Large intestine (tissue), 3 donors: Measurements from ENCODE around the gene SMS. TPM values are rescaled to one million over a fixed set of nuclear protein-coding genes. Genes with fewer than 3 reads are reported as not detected.
A peak's percentile ranks its signal among the peaks of the same experiment; 100 is the strongest.

Experiments
- DNase-seq, 2 donors: peaks; one replicate each; pipeline versions ENCODE4 v3.0.0 to v3.0.0-alpha.2; 2013
- H3K27ac ChIP-seq: one replicate; pipeline ENCODE4 v1.5.1; 2013; ENCODE audit warnings: low read length
- H3K27me3 ChIP-seq: 2 replicates; pipeline ENCODE4 v1.6.1; 2013; ENCODE audit warnings: low read length; ENCODE audit not compliant: control insufficient read depth, insufficient read depth
- H3K36me3 ChIP-seq: 2 replicates; pipeline ENCODE4 v1.6.1; 2013; ENCODE audit warnings: low read length; ENCODE audit not compliant: control insufficient read depth, insufficient read depth
- H3K4me1 ChIP-seq: one replicate; pipeline ENCODE4 v1.6.1; 2013; ENCODE audit warnings: low read length; ENCODE audit not compliant: control insufficient read depth, insufficient read depth
- H3K4me3 ChIP-seq: one replicate; pipeline ENCODE4 v1.5.1; 2013; ENCODE audit warnings: low read length
- H3K9me3 ChIP-seq: one replicate; pipeline ENCODE4 v1.6.1; 2013; ENCODE audit warnings: mild to moderate bottlenecking, low read depth, low read length, moderate library complexity; ENCODE audit not compliant: control insufficient read depth
- WGBS: methylation state at CpG from one replicate; pipeline ENCODE4 v1.1.5; 2013; ENCODE audit warnings: low lambda C conversion rate; ENCODE audit not compliant: insufficient coverage; 5-methylcytosine and 5-hydroxymethylcytosine counted together
- polyA plus RNA-seq: library from polyadenylated mRNA; unstranded; fragments of 120-200 nt; gene quantifications from one replicate; pipeline ENCODE4 v1.2.1, GENCODE V29; 2013

Gene SMS
- polyA plus RNA-seq, 1 donor, result 87.3 TPM

DNA sequence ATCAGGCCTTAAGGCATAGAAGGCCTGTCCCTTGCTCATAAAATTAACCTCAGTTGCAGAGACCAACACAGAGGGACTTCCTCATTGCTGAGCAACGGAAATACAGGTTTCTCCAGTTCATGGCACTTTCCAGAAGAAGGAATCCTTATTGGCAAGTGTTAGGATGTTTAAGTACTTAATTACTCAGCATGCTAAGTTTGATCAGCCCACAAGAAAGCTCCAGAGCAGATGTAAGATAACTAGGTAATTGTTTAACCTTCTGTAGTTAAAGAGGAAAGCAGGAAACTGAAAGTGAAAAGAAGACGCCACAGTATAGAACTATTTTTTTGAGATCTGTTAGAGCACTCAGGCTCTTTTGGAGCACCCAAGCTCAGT lies 33.5 kb downstream of the SMS start:
- H3K27ac ChIP-seq, result peak overlapping the region; percentile 81
- no CpG with 5 or more reads among the region's 2 CpGs for WGBS
- DNase-seq, result peak; percentile 68 to 86

DNA sequence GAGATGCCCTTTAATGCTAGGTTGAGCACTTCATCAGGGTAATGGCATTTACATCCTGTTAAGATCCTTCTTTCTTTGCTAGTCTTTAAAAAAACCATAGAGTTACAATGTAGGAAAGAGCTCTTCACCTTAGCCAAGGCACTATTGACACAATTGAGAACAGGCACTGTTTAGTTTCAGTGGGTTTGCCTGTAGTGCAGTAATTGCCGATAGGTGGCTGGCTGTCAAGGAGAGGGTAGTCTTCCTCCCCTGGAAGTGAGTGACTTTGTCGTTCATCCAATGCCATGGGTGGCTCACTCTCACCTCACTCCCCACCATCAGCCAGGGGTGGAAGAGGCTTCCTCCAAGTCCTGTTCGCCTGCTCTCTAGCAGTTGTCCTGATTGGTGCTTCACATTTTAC lies 34.7 kb downstream of the SMS start:
- Histone ChIP-seq H3K4me1 (peaks cover 35% of the 10 kb centered on the region), H3K9me3 (no peaks in the 10 kb centered on the region), H3K27me3 (no peaks in the 10 kb centered on the region), H3K36me3 (peaks cover 11% of the 10 kb centered on the region), H3K4me3 (no peak overlapping the region), H3K27ac (no peak overlapping the region)
- no CpG with 5 or more reads among the region's 3 CpGs for WGBS
- DNase-seq, result no peak

More for the DNA sequence above, 33.5 kb downstream of the SMS start:
- no peak overlapping the region for H3K4me3 ChIP-seq
- no peaks in the 10 kb centered on the region for H3K27me3 ChIP-seq
- H3K9me3 ChIP-seq, result no peaks in the 10 kb centered on the region
- H3K36me3 ChIP-seq, result peaks cover 19% of the 10 kb centered on the region
- H3K4me1 ChIP-seq, result peaks cover 35% of the 10 kb centered on the region

DNA sequence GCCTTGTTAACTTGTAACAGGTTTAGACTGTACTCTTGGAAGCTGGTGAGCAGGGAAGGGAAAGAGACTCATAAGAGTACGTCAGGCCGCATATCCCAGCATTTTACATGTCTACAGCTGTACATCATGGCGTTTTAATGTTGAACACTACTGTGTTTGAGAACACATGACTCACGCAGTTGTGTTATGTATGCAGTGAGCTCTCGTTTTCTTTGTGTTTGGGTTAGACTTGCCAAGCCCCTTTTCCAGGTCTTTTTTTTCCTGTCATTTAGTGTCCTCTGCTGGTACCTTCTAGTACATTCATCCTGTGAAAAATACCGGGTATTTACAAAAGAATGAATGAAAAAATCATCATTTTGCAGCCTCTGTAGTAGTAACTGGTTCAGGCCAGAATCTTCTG lies 35.3 kb downstream of the SMS start:
- no peak overlapping the region for H3K27ac ChIP-seq
- H3K4me3 ChIP-seq, result no peak overlapping the region
- H3K36me3 ChIP-seq, result peaks cover 11% of the 10 kb centered on the region
- no peak for DNase-seq
- H3K4me1 ChIP-seq, result peaks cover 35% of the 10 kb centered on the region
- H3K27me3 ChIP-seq, result no peaks in the 10 kb centered on the region
- WGBS, result no CpG with 5 or more reads among the region's 6 CpGs
- no peaks in the 10 kb centered on the region for H3K9me3 ChIP-seq

DNA sequence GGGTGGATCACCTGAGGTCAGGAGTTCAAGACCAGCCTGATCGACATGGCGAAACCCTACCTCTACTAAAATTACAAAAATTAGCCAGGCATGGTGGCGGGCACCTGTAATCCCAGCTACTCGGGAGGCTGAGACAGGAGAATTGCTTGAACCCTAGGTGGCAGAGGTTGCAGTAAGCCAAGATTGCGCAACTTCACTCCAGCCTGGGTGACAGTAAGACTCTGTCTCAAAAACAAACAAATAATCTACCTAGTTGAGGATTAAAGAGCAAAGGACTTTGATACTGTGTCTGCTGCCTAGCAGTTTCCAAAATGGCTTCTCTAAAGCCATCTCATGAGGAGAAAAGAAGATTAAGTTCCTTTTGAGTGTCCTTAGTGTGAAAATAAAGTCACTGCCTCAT lies 37.8 kb downstream of the SMS start:
- Histone ChIP-seq H3K27ac (no peak overlapping the region), H3K36me3 (peaks cover 11% of the 10 kb centered on the region), H3K9me3 (no peaks in the 10 kb centered on the region), H3K27me3 (no peaks in the 10 kb centered on the region), H3K4me3 (no peak overlapping the region), H3K4me1 (peaks cover 19% of the 10 kb centered on the region)
- no peak for DNase-seq
- no CpG with 5 or more reads among the region's 5 CpGs for WGBS

DNA sequence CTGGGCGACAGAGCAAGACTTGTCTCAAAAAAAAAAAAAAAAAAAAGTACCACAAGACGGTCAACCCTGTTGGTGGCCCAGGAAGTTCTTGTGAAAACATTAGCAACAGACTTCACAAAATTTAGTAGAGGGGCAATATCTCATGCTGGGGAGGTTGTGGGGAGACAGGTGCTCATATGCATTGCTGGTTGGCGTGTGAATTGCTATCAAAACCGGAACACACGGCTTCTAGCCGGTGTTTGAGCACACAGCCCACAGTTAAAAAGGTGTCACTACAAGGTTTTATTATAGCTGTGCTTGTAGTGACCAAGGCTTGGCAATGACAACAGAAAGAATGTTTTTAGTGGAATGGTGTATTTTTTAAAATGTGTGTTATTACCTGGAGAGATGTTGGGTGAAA lies 41.8 kb downstream of the SMS start:
- DNase-seq, result no peak
- no CpG with 5 or more reads among the region's 6 CpGs for WGBS

DNA sequence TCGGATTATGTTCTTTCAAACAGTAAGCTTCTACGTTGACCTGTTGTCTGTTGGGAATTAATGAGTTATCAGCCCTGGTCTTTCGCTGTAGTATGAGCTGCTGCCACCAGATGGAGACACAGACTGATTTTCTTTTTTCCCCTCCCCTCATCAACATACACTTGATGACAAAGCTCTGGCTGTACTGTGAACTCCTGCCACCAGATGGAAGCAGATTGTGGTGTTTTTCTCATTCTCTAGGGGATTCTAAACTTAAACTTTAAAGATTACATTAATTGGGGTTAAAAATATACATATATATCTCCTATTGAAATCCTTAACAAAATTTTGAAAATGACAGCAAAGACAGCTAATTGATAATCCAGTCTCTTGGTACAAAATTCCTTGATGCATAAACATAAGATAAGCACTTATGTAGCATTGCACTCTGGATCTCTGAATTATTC lies 44.8 kb downstream of the SMS start:
- Histone ChIP-seq H3K36me3 (peaks cover 13% of the 10 kb centered on the region), H3K4me1 (no peaks in the 10 kb centered on the region), H3K9me3 (no peaks in the 10 kb centered on the region), H3K4me3 (no peak overlapping the region), H3K27ac (no peak overlapping the region), H3K27me3 (no peaks in the 10 kb centered on the region)
- no CpG with 5 or more reads among the region's 3 CpGs for WGBS
- DNase-seq, result peak; percentile 68 to 73

More for the DNA sequence above, 41.8 kb downstream of the SMS start:
- Histone ChIP-seq H3K36me3 (peaks cover 11% of the 10 kb centered on the region), H3K4me1 (no peaks in the 10 kb centered on the region), H3K27ac (no peak overlapping the region), H3K4me3 (no peak overlapping the region), H3K9me3 (no peaks in the 10 kb centered on the region), H3K27me3 (no peaks in the 10 kb centered on the region)

DNA sequence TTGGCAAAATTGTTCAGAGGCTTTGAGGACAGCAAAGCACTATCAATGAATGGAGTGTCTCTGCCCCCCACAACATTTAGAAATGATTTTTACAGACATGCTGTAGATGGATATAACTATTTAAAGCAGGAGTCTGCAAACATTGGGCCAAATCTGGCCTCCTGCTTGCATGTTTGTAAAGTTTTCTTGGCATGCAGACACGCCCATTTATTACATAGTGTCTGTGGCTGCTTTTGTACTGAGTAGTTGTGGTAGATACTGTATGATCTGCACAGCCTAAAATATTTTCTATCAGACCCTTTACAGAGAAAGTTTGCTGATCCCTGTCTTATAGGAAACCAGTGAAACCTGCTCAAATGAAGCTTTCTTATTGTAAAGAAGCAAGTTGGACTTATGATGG lies 46.1 kb downstream of the SMS start:
- Histone ChIP-seq H3K27ac (no peak overlapping the region), H3K9me3 (no peaks in the 10 kb centered on the region), H3K4me1 (no peaks in the 10 kb centered on the region), H3K36me3 (peaks cover 15% of the 10 kb centered on the region), H3K27me3 (no peaks in the 10 kb centered on the region), H3K4me3 (no peak overlapping the region)
- DNase-seq, result peak in 1 of 2 donors; percentile 48
- no CpG with 5 or more reads among the region's 1 CpG for WGBS

DNA sequence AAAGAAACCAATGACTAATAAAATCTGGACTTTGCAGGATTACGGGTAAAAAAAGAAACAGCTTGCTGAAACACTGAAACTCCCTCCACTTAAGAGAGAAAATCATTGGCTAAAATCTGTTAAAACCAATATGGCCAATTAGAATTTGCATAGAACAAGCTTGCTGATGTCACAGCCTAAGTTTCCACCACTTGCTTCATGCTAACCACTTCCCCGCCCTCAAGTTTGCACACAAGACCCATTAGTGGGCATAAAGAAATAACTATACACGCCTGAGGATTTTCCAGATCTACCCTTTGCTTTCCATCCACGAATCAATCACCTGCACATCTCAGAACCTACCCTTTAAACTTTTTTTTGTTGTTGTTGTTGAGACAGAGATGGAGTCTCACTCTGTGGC lies 48.9 kb downstream of the SMS start:
- Histone ChIP-seq H3K4me3 (no peak overlapping the region), H3K27me3 (no peaks in the 10 kb centered on the region), H3K27ac (no peak overlapping the region), H3K36me3 (peaks cover 21% of the 10 kb centered on the region), H3K4me1 (no peaks in the 10 kb centered on the region), H3K9me3 (no peaks in the 10 kb centered on the region)
- no peak for DNase-seq
- 100% methylated on average over 1 of the region's 4 CpGs for whole genome bisulfite sequencing

DNA sequence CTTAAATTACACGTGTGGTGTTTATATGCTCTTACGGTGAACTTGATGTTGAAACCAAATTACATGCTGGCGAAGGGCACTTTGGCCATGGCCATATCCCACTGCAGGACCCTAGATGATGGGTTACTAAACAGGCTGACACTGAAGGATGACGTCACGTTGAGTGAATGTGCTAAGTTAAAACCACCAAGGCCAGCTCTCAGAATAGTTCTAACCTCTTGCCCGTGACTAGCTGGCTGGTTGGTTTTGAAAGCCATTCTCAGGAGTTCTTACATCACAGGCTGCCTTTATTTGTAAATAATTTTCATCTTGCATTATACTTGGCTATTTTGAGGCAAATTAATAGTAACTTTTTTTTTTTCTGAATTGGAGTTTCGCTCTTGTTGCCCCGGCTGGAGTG lies 50.3 kb downstream of the SMS start:
- no peaks in the 10 kb centered on the region for H3K9me3 ChIP-seq
- no peak overlapping the region for H3K27ac ChIP-seq
- WGBS, result no CpG with 5 or more reads among the region's 8 CpGs
- H3K27me3 ChIP-seq, result no peaks in the 10 kb centered on the region
- no peaks in the 10 kb centered on the region for H3K4me1 ChIP-seq
- H3K4me3 ChIP-seq, result no peak overlapping the region
- H3K36me3 ChIP-seq, result peaks cover 21% of the 10 kb centered on the region
- DNase-seq, result no peak

DNA sequence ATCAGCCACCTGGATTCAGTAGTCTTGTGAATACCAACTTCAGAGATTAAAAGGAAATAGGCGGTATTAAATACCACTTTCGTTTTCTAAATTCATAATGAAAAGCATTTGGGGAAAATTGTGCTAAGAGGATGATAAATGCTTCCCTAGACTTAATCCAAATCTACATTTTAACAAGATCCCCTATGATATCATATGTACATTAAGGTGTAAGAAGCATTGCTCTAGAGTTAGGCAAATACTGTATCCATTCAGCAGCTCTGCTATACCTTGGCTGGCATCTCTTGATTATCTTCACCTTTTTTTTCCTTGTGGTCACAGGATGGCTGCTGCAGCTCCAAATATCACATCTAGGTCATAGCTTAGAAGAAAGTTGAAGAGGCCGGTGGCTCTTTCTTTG lies 51.0 kb downstream of the SMS start:
- no peak for DNase-seq
- H3K9me3 ChIP-seq, result no peaks in the 10 kb centered on the region
- no peak overlapping the region for H3K4me3 ChIP-seq
- H3K27me3 ChIP-seq, result no peaks in the 10 kb centered on the region
- no peak overlapping the region for H3K27ac ChIP-seq
- WGBS, result no CpG with 5 or more reads among the region's 3 CpGs
- H3K36me3 ChIP-seq, result peaks cover 21% of the 10 kb centered on the region
- H3K4me1 ChIP-seq, result no peaks in the 10 kb centered on the region

DNA sequence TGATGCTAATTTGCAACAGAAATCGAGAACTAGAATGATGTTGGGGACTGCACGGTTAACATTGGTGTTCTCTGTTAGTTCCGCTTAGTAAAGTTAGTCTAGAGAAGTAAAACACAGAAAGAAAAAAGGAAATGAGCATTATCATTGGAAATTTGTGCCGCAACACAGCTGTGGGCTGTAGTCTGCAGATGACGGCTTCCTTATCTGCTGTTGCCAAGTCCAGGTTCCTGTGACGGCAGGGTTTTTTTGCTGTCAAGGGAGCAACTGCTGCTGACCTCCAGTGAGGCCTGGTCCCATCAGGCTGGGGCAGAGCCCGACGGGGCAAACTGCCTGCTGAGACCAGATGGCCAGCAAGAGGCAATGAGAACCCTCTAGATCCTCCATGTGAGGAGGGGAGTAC lies 52.8 kb downstream of the SMS start:
- no peaks in the 10 kb centered on the region for H3K4me1 ChIP-seq
- no peak for DNase-seq
- no peaks in the 10 kb centered on the region for H3K27me3 ChIP-seq
- no CpG with 5 or more reads among the region's 8 CpGs for WGBS
- peaks cover 14% of the 10 kb centered on the region for H3K36me3 ChIP-seq
- no peak overlapping the region for H3K4me3 ChIP-seq
- H3K27ac ChIP-seq, result no peak overlapping the region
- no peaks in the 10 kb centered on the region for H3K9me3 ChIP-seq
